MM.1S (cell line): ENCODE measurements around the gene BMP7.

Experiments
- DNase-seq: peaks from one replicate; pipeline ENCODE4 v3.0.0-alpha.2; 2015
- H2AFZ ChIP-seq: fragments of 300-600 bp; sonication (generic); 2 replicates; pipeline ENCODE4 v1.6.0; 2016; ENCODE audit warnings: antibody characterized with exemption, low read length
- H3F3A ChIP-seq: fragments of 300-600 bp; sonication (generic); 2 replicates; pipeline ENCODE4 v1.6.1; 2016; ENCODE audit warnings: mild to moderate bottlenecking, antibody characterized with exemption, low read length, moderate library complexity, mixed read lengths; ENCODE audit not compliant: insufficient read depth
- H3K27ac ChIP-seq: fragments of 300-600 bp; sonication (generic); 2 replicates; pipeline ENCODE4 v1.5.1; 2016; ENCODE audit warnings: mild to moderate bottlenecking, low read length
- H3K27me3 ChIP-seq: fragments of 300-600 bp; sonication (generic); replicated peaks from 2 replicates; pipeline ENCODE4 v1.6.0; 2016; ENCODE audit warnings: low read length; ENCODE audit not compliant: insufficient read depth
- H3K36me3 ChIP-seq: fragments of 300-600 bp; sonication (generic); replicated peaks from 2 replicates; pipeline ENCODE4 v1.6.1; 2016; ENCODE audit warnings: mild to moderate bottlenecking, low read length, mixed read lengths; ENCODE audit not compliant: insufficient read depth
- H3K4me1 ChIP-seq: fragments of 300-600 bp; sonication (generic); 2 replicates; pipeline ENCODE4 v1.6.1; 2016; ENCODE audit warnings: low read length, mixed read lengths
- H3K4me2 ChIP-seq: fragments of 300-600 bp; sonication (generic); 2 replicates; pipeline ENCODE4 v1.6.0; 2016; ENCODE audit warnings: low read depth, low read length
- H3K4me3 ChIP-seq: fragments of 300-600 bp; sonication (generic); 2 replicates; pipeline ENCODE4 v1.5.1; 2016; ENCODE audit warnings: low read length, mixed read lengths
- H3K79me2 ChIP-seq: fragments of 300-600 bp; sonication (generic); 2 replicates; pipeline ENCODE4 v1.6.1; 2016; ENCODE audit warnings: mixed run types, low read length, mixed read lengths
- H3K9ac ChIP-seq: fragments of 300-600 bp; sonication (generic); 2 replicates; pipeline ENCODE4 v1.6.1; 2016; ENCODE audit warnings: low read length, mixed read lengths
- H3K9me2 ChIP-seq: fragments of 300-600 bp; sonication (generic); replicated peaks from 2 replicates; pipeline ENCODE4 v1.6.1; 2016; ENCODE audit warnings: mild to moderate bottlenecking, low read length, mixed read lengths; ENCODE audit not compliant: insufficient read depth
- H3K9me3 ChIP-seq: fragments of 300-600 bp; sonication (generic); replicated peaks from 2 replicates; pipeline ENCODE4 v1.6.1; 2016; ENCODE audit warnings: mild to moderate bottlenecking, low read length, mixed read lengths; ENCODE audit not compliant: insufficient read depth
- H4K20me1 ChIP-seq: fragments of 300-600 bp; sonication (generic); 2 replicates; pipeline ENCODE4 v1.6.1; 2016; ENCODE audit warnings: mild to moderate bottlenecking, low read length, moderate library complexity, mixed read lengths; ENCODE audit not compliant: insufficient read depth
- EZH2 ChIP-seq: fragments of 300-600 bp; sonication (generic); optimal IDR thresholded peaks from 2 replicates; pipeline ENCODE3; 2017; ENCODE audit warnings: low read depth, mild to moderate bottlenecking, antibody characterized with exemption, low read length, mixed read lengths
- EZH2phosphoT487 ChIP-seq: fragments of 300-600 bp; sonication (generic); IDR thresholded peaks from 2 replicates; pipeline ENCODE4 v1.6.1; 2018; ENCODE audit warnings: antibody characterized with exemption, low read length
- TF ChIP-seq, protein P1 (sequence below): fragments of 300-600 bp; sonication (generic); IDR thresholded peaks from 2 replicates; pipeline ENCODE4 v1.5.1; 2016; ENCODE audit warnings: antibody characterized with exemption, low read length, mixed read lengths

Gene BMP7

DNA sequence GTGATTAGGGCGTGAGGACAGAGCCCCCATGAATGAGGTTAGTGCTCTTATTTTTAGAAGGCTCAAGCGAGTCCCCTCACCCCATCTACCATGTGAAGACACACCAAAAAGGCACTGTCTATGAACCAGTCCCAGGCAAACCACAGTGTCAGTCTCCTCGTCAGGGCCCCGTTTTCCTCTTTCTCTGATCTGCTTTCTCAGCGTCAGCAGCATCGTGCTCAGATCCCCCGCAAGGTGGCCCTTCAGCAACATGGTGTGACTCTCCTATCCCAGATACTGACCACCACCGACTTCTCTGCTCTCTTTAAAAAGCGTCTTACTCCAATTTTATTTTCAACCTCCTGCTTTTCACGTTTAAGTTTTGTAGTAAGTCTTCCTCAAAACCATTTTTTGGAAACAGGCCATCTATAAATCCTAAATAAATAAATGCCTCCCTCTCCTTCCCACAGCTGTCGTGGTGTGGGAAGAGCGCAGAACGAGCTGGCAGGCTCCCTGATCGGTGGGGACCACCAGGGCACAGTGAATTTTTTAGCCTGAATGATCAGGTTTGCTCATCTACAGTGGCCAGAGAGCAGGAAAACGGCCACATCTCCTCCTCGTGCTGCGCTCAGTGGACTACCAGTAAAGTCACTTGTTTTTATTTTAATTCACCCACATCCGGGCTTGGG, 113.1 kb downstream of the BMP7 start:
- H3K9me2 ChIP-seq = no peaks in the 10 kb centered on the region
- H3K27me3 ChIP-seq = no peaks in the 10 kb centered on the region
- no peak overlapping the region for H3K9ac ChIP-seq
- H3K4me3 ChIP-seq = no peak overlapping the region
- no peak overlapping the region for H3K27ac ChIP-seq
- no peak overlapping the region for H3K4me2 ChIP-seq
- TF ChIP-seq, protein P1, sequence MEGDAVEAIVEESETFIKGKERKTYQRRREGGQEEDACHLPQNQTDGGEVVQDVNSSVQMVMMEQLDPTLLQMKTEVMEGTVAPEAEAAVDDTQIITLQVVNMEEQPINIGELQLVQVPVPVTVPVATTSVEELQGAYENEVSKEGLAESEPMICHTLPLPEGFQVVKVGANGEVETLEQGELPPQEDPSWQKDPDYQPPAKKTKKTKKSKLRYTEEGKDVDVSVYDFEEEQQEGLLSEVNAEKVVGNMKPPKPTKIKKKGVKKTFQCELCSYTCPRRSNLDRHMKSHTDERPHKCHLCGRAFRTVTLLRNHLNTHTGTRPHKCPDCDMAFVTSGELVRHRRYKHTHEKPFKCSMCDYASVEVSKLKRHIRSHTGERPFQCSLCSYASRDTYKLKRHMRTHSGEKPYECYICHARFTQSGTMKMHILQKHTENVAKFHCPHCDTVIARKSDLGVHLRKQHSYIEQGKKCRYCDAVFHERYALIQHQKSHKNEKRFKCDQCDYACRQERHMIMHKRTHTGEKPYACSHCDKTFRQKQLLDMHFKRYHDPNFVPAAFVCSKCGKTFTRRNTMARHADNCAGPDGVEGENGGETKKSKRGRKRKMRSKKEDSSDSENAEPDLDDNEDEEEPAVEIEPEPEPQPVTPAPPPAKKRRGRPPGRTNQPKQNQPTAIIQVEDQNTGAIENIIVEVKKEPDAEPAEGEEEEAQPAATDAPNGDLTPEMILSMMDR = no peak
- no peak for TF ChIP-seq EZH2phosphoT487
- TF ChIP-seq EZH2 = no peak
- H3K36me3 ChIP-seq = no peaks in the 10 kb centered on the region
- H3F3A ChIP-seq = peaks cover 17% of the 10 kb centered on the region
- no peak overlapping the region for H2AFZ ChIP-seq
- peaks cover 19% of the 10 kb centered on the region for H3K4me1 ChIP-seq
- no peaks in the 10 kb centered on the region for H4K20me1 ChIP-seq
- no peak for DNase-seq
- no peaks in the 10 kb centered on the region for H3K9me3 ChIP-seq
- no peaks in the 10 kb centered on the region for H3K79me2 ChIP-seq

- Histone ChIP-seq H3K9ac (no peak overlapping the region), H3K4me1 (peaks cover 14% of the 10 kb centered on the region), H3K9me2 (no peaks in the 10 kb centered on the region), H3K9me3 (no peaks in the 10 kb centered on the region), H3K4me2 (no peak overlapping the region), H3F3A (peaks cover 9% of the 10 kb centered on the region), H3K36me3 (no peaks in the 10 kb centered on the region), H3K79me2 (no peaks in the 10 kb centered on the region), H2AFZ (no peak overlapping the region), H3K27me3 (no peaks in the 10 kb centered on the region), H3K4me3 (no peak overlapping the region), H3K27ac (no peak overlapping the region), H4K20me1 (no peaks in the 10 kb centered on the region)
- TF ChIP-seq EZH2 (no peak), EZH2phosphoT487 (no peak)
- TF ChIP-seq, protein P1 = no peak
- DNase-seq = no peak
Measured at GRCh38 chr20:57152557-57152956, 113.9 kb downstream of the BMP7 start.

DNA sequence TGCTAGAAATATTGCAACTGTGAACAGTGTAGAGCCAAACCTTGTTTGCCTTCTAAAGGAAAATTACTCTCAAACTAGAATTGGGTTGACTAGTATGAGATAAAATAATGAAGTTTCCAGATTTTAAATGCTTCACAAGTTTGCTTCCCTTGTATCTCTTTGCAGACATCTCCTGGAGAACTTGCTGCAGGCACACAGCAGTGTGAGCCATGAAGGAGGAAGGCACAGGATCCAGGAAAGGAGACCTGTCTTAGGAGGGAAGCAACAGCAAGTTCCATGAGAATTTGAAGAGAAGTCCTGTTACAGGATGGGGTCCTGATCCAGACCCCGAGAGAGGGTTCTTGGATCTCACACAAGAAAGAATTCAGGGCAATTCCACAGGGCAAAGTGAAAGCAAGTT, 115.9 kb downstream of the BMP7 start:
- H2AFZ ChIP-seq = no peak overlapping the region
- H3K9me3 ChIP-seq = 0 out of 2 replicates have a peak, but pooled peaks cover 4% of the 10 kb centered on the region
- no peaks in the 10 kb centered on the region for H4K20me1 ChIP-seq
- no peaks in the 10 kb centered on the region for H3K36me3 ChIP-seq
- no peaks in the 10 kb centered on the region for H3F3A ChIP-seq
- H3K27me3 ChIP-seq = no peaks in the 10 kb centered on the region
- TF ChIP-seq EZH2 (no peak), EZH2phosphoT487 (no peak)
- TF ChIP-seq, protein P1 = no peak
- no peak for DNase-seq
- H3K4me2 ChIP-seq = no peak overlapping the region
- no peak overlapping the region for H3K9ac ChIP-seq
- H3K4me3 ChIP-seq = no peak overlapping the region
- no peak overlapping the region for H3K27ac ChIP-seq
- no peaks in the 10 kb centered on the region for H3K9me2 ChIP-seq
- no peaks in the 10 kb centered on the region for H3K79me2 ChIP-seq
- H3K4me1 ChIP-seq = peaks cover 7% of the 10 kb centered on the region; the same call in 1 of the 2 replicates
